ENCODE results near the gene PREX1.

DNA sequence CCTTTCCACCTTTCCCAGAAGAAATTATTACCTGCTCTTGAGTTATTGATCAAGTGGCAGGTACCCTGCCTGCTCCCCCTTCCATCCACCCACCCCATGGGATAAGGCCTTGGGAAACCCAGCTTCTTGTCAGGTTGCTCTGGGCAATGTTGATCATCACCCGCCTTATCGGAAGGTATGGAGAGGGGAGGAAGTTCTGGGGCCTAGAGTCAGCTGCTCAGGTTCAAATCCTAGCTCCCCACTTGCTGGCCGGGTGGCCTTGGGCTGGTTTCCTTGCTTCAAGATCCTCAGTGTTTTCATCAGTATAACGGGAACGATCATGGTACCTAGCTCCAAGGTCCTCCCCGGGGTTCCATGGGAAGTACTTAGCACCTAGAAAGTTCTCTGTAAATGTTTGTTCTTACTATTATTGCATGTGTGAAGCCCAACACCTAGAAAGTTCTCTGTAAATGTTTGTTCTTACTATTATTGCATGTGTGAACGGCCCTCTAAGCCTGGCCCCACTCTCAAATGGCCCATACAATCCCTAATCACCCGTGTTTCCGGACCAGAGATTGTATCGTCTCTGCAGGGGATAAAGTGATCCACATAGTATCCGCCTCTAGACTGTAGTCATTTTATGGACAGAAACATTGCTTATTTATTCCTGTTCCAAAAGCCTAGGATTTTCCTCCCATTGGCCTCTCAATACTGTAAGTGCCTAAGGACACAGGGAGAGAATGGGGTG lies 1.1 kb upstream of the PREX1 start:
- TF ChIP-seq, protein P1, sequence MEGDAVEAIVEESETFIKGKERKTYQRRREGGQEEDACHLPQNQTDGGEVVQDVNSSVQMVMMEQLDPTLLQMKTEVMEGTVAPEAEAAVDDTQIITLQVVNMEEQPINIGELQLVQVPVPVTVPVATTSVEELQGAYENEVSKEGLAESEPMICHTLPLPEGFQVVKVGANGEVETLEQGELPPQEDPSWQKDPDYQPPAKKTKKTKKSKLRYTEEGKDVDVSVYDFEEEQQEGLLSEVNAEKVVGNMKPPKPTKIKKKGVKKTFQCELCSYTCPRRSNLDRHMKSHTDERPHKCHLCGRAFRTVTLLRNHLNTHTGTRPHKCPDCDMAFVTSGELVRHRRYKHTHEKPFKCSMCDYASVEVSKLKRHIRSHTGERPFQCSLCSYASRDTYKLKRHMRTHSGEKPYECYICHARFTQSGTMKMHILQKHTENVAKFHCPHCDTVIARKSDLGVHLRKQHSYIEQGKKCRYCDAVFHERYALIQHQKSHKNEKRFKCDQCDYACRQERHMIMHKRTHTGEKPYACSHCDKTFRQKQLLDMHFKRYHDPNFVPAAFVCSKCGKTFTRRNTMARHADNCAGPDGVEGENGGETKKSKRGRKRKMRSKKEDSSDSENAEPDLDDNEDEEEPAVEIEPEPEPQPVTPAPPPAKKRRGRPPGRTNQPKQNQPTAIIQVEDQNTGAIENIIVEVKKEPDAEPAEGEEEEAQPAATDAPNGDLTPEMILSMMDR (conservative IDR thresholded peaks at IDR 0.05; ENCODE audit: low read depth, low read length) = no peak
- no peak for TF ChIP-seq POLR2A (IDR thresholded peaks at IDR 0.05; ENCODE audit: low read depth, low read length)
- TF ChIP-seq MAZ (IDR thresholded peaks at IDR 0.05; ENCODE audit: borderline replicate concordance, low read depth, low read length) = no peak
- TF ChIP-seq, protein P2, sequence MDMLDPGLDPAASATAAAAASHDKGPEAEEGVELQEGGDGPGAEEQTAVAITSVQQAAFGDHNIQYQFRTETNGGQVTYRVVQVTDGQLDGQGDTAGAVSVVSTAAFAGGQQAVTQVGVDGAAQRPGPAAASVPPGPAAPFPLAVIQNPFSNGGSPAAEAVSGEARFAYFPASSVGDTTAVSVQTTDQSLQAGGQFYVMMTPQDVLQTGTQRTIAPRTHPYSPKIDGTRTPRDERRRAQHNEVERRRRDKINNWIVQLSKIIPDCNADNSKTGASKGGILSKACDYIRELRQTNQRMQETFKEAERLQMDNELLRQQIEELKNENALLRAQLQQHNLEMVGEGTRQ (IDR thresholded peaks at IDR 0.05; ENCODE audit: low read depth, low read length) = no peak
- no peak for TF ChIP-seq RAD21 (IDR thresholded peaks at IDR 0.05; ENCODE audit: low read length)
- TF ChIP-seq RCOR1 (IDR thresholded peaks at IDR 0.05; ENCODE audit: insufficient replicate concordance, low read length) = no peak
- TF ChIP-seq, protein P3, sequence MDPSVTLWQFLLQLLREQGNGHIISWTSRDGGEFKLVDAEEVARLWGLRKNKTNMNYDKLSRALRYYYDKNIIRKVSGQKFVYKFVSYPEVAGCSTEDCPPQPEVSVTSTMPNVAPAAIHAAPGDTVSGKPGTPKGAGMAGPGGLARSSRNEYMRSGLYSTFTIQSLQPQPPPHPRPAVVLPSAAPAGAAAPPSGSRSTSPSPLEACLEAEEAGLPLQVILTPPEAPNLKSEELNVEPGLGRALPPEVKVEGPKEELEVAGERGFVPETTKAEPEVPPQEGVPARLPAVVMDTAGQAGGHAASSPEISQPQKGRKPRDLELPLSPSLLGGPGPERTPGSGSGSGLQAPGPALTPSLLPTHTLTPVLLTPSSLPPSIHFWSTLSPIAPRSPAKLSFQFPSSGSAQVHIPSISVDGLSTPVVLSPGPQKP (IDR thresholded peaks at IDR 0.05; ENCODE audit: borderline replicate concordance, low read depth, low read length) = no peak
- TF ChIP-seq CEBPB (IDR thresholded peaks at IDR 0.05; ENCODE audit: low read depth, low read length) = no peak
- TF ChIP-seq SMC3 (IDR thresholded peaks at IDR 0.05; ENCODE audit: low read depth, low read length) = no peak
- no peak for TF ChIP-seq MXI1 (IDR thresholded peaks at IDR 0.05; ENCODE audit: borderline replicate concordance, low read depth, low read length)
- TF ChIP-seq MAFK (IDR thresholded peaks at IDR 0.05; ENCODE audit: low read depth, low read length) = no peak
